ENCODE data around the gene FOXE3.

- TF ChIP-seq CTCF (IDR thresholded peaks at IDR 0.05; ENCODE audit: low read depth, low read length, poor library complexity, severe bottlenecking) (no peak), EZH2phosphoT487 (IDR thresholded peaks at IDR 0.05; ENCODE audit: borderline replicate concordance, low read length) (no peak)
Observed at GRCh38 chr1:47401761-47402160, 14.3 kb upstream of the FOXE3 start.
